OCI-M1 (cell line): ENCODE results near the gene COG2.

Experiments
- DNase-seq: peaks from one replicate; lab custom pipeline; 2025; lab: John Stamatoyannopoulos, UW

Gene COG2

DNA sequence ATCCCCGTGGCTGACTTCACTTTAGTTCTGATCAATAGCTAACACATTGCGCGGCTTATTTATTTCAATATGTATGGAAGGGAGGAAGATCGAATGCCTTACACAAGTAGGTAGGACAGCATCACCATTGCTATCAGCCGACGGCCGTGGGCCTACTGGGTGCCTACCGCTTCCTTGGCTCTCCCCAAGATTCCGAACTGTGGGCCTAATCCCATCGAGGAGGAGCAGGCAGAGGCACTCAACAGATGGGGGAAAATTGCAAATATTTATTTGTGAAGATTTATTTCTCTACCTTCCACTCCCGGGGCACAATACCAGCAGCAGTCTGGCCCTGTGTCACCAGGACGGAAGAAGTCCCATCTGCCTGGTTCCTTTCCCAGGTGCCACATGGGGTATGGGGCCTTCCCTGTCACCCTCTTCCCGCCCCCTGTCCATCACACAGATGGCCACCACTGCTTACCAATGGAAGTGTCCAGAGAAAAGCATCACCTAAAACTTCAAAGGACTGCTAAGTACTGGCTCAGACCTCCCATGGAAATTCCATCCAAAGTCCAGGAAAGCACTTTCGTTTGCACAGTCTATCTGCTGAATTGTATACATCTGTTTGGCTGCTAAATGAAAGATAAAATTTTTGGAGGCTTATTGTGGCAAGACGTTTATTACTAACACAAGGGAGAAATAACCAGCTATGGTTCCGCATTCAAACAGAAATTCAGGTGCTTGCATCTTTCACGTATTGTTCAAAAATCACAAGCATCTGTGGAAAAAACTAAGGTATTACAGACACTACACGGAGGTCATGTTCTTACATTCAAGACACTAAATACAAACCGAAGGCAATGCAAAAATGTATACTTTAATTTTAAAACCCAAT, 59.9 kb downstream of the COG2 start:
- DNase-seq = no peak

DNA sequence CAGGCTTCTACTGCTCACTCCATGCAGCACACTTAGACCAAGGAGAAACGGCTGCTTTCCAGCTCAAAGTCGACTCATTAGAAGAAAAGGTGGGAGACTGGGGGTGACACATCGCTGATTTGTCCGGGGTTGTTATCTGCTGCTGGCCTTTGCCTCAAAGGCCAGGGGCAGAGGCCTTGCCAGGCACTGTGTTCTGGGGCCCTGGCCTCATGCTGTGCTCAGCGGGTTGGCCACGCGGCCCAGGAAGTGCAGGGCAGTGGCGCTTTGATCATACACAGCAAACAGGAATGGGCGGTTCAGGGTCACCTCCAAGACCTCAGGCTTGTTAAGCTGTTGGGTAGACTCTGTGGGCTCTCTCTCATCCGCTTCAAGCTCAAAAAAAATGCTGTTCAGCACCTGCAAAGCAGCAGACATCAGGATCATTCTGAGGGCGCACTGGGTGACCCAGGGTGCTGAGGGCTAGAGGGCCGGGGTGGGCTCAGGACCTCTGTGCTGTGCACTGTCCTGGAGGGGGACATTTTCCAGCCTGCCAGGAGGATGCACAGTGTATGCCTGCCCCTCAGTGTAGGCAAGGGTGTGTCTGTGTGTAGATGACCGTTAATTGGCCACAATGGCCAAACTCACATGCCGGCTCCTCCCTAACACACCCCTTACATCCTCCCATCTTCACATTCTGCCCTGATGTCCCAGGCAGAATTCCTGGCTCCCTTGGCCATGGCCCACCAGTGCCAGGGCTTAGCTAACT, 60.8 kb downstream of the COG2 start:
- DNase-seq = no peak

DNA sequence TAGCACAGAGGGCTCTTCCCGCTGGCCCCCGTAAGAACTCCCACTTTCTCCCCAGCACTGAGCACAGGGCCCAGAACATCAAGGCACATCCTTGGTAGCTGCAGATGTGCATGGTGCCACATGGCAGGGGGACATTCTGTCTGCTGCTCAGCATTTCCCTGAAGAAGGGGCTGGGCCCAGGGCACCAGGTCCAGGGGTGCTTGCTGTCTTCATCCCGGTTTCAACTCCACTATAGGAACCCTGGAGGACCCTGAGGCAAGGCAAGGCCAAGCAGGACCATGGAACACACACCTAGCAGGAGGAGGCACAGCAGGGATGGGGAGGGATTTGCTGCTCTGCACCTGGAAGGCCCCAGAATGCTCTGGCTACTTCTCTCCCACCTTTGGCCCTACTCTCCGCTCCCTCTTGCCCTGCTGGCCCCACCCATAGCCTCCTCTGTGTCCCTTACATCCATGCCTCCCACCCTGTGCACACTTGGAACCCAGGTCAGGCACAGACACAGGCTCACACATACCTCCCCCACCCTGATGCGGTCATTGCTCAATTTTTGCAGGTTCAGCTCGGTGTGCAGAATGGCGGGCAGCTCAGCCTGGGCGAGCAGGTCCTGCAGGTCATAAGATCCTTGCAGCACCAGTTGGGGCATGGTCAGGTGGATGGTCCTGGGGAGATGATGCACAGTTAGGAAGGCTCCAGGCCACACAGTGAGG, 61.6 kb downstream of the COG2 start:
- no peak for DNase-seq

DNA sequence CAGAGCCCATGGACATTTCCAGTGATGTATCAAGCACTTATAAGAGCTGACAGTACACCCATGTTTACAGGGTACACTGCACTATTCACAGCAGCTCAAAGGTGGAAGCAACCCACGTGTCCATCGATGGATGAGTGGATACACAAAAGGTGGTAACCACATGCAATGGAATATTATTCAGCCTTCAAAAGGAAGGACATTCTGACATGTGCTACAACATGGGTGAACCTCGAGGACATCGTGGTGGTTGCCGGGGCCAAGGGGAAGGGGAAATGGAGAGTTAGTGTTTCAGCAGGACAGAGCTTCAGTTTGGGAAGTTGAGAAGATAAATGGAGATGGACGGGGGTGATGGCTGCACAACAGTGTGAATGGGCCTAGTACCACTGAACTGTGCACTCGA, 62.5 kb downstream of the COG2 start:
- no peak for DNase-seq

DNA sequence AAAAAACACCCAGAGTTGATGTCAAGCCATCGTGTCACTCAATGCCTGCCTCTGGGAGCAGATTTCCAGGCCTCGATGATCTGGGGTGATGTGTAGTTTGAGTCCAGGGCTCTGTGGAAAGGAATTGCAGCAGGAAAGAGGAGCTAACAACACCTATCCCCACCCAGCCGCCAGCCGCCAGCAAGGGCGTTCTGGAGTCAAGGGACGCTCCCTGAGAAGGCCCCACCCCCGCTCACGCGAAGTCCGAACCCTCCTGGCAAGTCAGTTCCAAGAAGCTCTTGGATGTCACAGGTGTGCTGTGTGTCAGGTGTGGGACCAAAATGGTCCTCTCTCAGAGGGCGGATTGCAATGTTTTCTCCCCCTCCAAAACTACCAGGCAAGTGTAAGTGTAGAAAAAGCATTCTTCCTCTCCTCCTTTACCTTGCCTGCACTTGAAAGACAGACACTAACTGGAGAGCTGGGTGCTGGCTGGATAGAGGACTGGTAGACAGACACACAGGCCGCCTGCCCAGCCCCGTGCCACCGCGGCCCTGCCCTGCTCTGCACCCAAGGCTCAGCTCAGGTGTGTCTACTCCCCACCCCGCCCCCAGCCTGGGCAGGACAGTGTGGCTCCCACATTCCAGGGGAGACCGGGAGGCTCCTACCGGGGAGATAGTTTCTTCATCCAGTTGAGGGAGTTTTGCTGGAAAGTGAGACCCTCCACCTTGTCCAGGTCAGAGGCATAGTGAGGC, 63.2 kb downstream of the COG2 start:
- no peak for DNase-seq

DNA sequence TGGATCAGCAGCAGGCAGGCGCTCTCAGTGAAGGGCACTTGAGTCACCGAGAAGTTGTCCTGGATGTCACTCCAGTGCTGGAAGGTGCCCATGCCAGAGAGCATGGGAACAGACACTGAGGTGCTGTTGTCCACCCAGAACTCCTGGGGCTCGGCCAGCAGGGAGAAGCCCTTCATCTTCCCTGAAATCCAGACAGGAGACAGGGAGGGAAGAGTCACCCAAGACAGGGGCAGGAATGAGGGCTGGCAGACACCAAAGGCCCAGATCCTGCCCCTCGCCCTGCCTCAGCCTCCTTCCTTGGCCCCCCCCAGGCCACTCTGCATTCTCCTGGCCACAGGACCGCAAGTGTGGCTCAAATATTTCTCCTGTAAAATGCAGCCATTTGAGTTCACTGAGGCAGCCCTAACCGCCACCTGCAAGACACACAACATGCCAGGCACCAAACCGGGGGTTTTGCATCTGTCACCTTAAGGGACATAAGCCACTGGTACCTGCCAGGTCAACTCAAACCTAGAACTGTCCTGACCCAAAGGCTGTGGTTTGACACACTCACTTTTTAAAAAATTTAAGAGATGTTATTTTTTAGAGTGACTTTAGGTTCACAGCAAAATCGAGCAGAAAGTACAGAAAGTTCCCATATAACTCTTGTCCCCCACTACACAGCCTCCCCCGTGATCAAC, 63.9 kb downstream of the COG2 start:
- no peak for DNase-seq

DNA sequence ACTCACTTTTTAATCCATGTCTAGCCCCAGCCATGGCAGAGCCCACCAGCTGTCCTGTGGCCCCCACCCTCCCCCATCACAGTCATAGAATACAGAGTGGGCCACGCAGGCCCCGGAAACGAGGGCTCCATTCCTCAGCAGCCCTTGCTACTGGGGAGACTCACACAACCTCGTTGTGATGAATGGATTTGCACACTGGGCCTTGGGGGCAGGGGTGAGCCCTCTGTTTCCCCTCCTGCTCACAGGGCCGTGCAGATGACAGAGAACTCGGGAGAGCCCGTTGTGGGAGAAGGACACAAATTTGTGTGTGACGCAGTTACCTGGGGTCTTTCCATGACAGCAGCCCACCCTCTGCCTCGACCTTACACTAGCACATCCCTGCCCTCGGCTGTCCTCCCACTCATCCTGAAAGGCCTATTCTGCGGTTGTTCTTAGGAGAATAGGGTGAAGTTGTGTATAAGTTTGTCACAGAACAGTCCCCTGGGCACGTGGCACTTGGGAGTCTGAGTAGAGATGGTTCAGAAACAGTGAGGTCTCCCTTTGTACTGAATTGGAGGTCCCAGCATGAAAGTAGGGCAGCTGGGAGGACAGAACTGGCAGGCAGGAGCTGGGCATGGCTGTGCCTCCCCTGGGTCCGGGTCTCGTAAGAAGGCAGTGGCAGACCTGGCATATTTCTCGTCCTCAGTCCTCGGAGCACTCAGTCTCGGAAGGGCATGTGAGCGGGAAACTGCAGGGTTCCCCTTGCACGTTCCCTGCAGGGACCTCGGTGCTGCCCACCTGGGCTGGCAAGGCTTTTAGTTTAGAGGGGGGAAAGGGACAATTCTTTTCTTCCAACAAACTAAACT, 64.8 kb downstream of the COG2 start:
- no peak for DNase-seq

DNA sequence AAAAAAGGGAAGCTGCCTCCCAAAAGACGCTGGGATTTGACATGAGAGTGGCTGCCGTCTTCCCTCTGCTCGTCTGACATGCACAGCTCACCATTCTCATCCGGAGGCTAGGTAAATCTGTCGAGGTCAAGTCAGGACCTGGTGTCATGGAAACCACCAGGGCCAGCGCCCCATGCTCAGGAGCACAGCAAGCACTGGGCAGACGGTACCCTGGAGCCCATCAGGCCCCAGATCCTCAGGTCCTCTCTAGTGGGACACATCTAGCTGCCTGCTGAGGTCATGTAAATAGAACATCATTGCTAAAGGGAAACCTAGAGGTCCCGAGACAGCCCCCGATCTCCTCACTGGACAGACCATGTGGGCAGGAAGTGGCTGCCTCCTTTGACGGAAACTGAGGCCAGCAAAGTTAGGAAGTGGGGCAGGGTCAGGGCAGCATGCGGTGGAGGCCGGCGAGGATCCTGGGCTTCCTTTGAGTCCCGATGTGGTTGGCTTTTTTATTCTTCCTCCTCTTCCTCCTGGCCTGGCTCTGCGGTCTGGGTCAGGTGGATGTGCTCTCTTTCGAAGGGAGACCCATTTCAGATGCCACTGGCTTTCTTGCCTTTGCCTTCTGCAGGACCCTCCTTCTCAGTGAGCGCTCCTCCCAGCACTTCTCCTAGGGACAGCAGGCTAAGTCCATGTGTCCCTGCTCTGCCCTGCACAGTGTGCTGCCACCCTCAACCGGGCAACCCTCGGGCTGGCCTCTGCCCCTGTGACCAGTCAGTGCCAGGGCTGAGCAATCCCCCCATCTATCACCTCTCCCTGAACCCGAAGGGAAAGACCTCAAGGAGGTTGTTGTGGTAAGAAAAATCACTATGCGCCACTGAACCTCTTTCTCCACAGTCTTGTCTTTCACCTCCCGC, 65.7 kb downstream of the COG2 start:
- DNase-seq = no peak

DNA sequence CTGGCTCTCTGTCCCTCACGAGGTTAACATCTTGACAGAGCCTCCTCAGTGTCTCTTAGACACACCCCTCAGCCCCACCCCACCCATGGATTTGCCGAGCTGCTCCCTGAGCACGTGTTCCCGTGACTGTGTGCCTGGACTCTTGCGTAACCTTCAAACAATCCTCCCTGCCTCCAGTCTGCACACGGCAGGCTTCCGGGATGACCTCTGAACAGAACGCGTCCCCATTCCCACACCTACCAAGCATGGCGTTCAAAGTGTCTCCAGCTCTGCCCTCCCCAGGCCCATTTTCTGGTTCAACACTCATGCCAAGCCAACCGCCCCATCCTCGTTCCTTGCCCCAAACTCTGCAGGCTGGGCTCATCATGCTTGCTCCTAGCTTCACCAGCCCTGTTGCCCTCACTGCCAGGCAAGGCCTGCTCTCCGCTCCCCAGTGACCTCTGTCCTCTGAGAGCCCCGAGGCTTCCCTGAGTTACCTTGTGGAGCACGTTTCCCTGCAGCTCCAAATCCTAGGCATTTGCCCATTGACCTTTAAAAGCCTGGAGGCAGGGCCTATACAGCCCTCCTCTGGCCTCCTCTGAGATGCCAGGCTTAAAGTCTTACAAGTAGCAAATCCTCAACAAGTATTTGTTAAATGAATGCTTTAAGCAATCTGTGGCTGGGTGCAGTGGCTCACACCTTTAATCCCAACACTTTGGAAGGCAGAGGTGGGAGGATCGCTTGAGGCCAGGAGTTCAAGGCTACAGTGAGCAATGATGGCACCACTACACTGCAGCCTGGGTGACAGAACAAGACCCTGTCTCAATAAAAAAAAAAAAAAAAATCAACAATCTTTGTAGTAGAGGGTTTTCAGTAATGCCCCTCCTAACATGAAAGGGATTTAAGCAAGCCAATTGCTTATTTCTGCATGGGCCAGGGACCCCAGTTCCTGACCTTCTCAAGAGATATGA, 66.6 kb downstream of the COG2 start:
- DNase-seq = peak; percentile 28

DNA sequence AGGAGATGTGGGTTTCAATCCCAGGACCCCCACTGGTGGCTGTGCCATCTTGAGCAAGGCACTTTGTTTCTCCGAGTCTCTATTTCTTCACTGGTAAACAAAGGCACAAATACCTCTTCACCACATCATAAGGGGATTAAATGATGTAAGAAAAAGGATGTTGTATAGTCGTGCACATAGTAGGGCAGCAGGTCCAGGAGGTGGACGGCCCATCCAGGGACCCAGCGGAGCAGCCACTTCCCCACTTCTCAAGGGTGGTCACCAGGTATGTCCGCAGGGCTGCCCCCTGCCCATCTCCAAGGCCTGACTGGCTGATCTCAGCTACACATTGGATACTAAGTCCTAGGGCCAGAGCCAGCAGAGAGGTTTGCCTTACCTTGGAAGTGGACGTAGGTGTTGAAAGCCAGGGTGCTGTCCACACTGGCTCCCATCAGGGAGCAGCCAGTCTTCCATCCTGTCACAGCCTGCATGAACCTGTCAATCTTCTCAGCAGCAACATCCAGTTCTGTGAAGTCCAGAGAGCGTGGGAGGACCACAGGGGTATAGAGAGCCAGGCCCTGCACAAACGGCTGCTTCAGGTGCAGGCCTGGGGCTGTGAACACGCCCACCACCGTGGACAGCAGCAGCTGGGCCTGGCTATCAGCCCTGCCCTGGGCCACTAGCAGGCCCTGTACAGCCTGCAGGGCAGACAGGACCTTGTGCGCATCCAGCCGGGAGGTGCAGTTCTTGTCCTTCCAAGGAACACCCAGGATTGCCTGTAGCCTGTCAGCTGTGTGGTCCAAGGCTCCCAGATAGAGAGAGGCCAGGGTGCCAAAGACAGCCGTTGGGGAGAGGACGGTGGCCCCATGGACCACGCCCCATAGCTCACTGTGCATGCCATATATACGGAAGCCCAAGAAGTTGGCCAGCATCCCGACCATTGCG, 67.6 kb downstream of the COG2 start:
- no peak for DNase-seq

DNA sequence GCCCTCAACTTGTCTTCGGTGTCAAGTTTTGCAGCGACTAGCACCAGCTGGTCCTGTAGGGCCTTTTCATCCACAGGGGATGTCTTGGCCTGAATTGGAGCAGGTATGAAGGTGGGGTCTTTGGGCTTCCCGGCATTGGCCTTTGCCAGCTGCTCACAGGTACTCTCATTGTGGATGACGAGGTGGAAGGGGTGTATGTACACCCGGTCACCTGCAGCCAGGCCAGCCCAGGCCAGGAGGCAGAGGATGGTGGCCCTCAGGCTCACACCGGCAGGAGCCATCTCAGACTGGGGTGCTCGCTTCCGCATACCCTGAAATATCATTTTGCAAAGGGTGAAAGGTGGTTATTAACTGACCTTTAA, 68.2 kb downstream of the COG2 start:
- no peak for DNase-seq

DNA sequence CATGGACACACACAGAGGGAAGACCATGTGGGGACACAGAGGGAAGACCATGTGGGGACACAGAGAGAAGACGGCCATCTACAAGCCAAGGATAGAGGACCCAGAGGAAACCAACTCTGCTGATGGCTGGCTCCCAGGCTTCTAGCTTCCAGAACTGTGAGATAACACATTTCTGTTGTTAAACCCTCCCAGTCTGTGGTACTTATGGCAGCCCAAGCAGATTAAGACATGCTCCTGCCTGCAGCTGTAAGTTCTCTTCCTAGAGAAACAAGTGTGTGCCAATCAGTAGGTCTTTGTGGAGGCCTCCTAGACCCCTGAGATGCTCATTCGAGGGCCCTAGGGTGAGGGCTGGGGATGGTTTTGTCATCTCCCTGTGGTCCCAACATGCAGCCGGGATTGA, 69.0 kb downstream of the COG2 start:
- DNase-seq = peak; percentile 10

DNA sequence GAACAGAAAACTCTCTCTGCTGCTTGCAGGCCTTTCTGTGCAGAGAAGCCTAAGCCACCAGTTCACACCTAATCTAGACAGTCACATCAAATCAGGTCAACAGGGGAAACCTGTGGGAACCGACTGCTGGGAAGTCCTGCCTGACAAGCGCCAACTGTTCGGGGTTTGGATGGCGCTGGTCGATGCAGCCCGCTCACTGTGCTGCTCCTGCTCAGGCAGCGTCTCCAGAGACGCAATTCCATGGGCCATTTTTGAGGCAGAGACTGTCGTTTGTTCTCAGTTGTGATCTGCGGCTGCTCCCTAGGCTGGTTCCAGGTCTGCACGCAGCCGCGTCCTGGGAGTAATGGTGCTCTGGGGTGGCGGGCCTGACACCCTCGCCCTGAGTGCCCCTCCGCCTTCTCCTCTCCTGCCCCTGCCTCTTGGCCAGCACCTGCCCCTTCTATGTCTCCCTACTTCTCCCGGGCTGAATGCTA, 70.2 kb downstream of the COG2 start:
- DNase-seq = no peak

DNA sequence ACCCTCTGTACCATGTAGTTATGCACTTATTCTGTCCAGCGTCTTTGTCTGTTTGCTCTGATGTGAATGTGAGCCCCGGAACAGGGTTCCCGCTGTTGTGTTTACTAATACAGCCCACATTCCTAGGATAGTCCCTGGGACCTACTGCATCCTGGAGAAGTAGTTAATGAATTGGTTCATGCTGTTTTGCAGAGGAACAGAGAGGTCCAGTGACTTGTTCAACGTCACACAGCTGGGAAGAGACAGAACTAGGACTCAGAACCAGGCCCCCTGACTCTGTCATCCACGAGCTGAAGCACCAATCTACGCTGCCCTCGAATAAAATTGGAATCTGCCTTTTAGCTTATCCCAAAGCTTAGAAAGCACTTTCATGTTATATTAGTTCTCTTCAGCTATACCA, 70.9 kb downstream of the COG2 start:
- no peak for DNase-seq

DNA sequence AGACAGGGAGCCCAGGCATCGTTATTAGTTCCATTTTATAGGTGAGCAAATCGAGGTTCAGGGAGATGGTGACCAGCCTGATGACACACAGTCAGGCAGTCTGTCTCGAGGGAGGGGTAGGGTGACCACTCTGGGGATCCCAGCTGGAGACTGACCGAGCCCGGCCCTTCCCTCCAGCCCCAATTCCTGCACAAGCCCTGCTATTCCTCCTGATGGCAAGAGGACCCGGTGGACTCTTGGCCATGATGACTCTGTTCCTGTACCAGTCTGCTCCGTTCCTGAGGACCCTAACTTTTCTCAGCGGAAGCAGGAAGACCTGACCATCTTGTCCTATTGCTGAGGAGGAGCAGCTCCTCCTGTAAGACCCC, 71.2 kb downstream of the COG2 start:
- DNase-seq = no peak

DNA sequence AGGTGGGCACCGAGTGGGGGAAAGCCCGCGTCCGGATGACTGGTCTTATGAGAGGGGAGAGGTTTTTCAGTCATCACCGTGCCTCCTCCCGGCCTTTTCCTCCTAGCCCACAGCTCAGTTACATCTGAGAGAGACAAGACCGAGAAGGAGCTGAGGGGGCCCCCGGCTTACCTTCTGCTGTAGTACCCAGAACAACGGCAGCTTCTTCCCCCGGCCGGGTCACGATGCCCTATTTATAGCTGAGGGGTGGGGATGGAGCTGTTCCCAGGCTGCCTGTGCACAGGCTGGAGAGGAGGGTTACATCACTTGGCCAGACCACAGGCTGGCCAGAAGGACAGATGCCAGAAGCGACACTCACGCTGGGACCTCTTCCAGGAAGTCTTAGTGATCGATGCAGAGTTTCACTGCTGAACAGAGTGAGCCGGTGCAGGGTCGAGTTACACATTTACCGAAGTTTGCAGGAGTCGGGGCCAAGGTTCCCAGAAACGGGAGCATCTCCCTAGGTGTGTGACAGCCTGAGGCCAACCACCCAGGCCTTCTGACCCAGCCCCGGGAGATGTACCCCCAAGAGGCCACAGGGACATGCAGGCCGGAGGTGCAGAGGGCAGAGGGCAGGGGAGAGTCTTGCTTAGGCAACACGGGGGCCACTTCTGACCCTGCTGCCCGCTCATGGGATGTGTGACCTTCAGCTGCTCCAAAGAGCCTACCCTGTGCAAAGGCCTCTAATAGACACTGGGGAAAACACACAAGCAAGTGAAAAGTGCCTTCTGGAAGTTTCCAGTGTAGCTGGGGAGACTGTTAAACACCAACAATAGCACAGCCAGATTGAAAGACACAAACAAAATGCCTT, 71.9 kb downstream of the COG2 start, which contains the start of gene AGT:
AGT (minus strand) TSS at position 208 of the 850 bp plus-strand sequence. CDS start 3,299 bp downstream, outside the sequence.
- peak; percentile 37 for DNase-seq
